ENCODE measurements around the gene ORM1.

The ORM1 gene

GRCh38 chr9:114367366-114367765 lies 44.5 kb downstream of the ORM1 start:
- DNase-seq (no peak), ATAC-seq (replicated peaks) (no peak)
- Mint-ChIP-seq H3K9me3 (no peaks in the 10 kb centered on the region), H3K27ac (peak overlapping the region; percentile 76 to 84), H3K36me3 (ENCODE audit: insufficient read depth) (peaks cover 95% of the 10 kb centered on the region), H3K27me3 (no peaks in the 10 kb centered on the region), H3K4me1 (ENCODE audit: low read depth in 2 of 2) (peaks cover 60 to 69% of the 10 kb centered on the region in 2 donors), H3K4me3 (peak overlapping the region; percentile 52 to 79)

- Mint-ChIP-seq H3K27me3 (no peaks in the 10 kb centered on the region), H3K4me1 (ENCODE audit: low read depth in 2 of 2) (peaks cover 64 to 72% of the 10 kb centered on the region in 2 donors), H3K9me3 (no peaks in the 10 kb centered on the region), H3K4me3 (peak overlapping the region; percentile 43 to 52), H3K27ac (peak overlapping the region; percentile 76 to 84), H3K36me3 (ENCODE audit: insufficient read depth) (peaks cover 95% of the 10 kb centered on the region)
- no peak for ATAC-seq (replicated peaks)
- DNase-seq = no peak
Observed at GRCh38 chr9:114367772-114368569, 45.1 kb downstream of the ORM1 start.

GRCh38 chr9:114369216-114370130 lies 46.6 kb downstream of the ORM1 start:
- peaks cover 63 to 70% of the 10 kb centered on the region in 2 donors for H3K4me1 Mint-ChIP-seq (ENCODE audit: low read depth in 2 of 2)
- H3K9me3 Mint-ChIP-seq = no peaks in the 10 kb centered on the region
- H3K36me3 Mint-ChIP-seq (ENCODE audit: insufficient read depth) = peaks cover 95% of the 10 kb centered on the region
- DNase-seq (peak; percentile 50 to 59 (median 52)), ATAC-seq (replicated peaks) (peak; percentile 32)
- peak overlapping the region; percentile 76 to 84 for H3K27ac Mint-ChIP-seq
- peak overlapping the region; percentile 3 to 7 for H3K4me3 Mint-ChIP-seq
- H3K27me3 Mint-ChIP-seq = no peaks in the 10 kb centered on the region

GRCh38 chr9:114370251-114370967 lies 47.5 kb downstream of the ORM1 start:
- no peak for ATAC-seq (replicated peaks)
- no peak for DNase-seq
- Mint-ChIP-seq H3K4me3 (peak overlapping the region; percentile 79 to 80), H3K27me3 (no peaks in the 10 kb centered on the region), H3K36me3 (ENCODE audit: insufficient read depth) (peaks cover 97% of the 10 kb centered on the region), H3K4me1 (ENCODE audit: low read depth in 2 of 2) (peaks cover 65 to 75% of the 10 kb centered on the region in 2 donors), H3K9me3 (no peaks in the 10 kb centered on the region), H3K27ac (peak overlapping the region; percentile 76 to 84)

- Mint-ChIP-seq H3K36me3 (ENCODE audit: insufficient read depth) (peaks cover 98% of the 10 kb centered on the region), H3K4me1 (ENCODE audit: low read depth in 2 of 2) (peaks cover 70 to 77% of the 10 kb centered on the region in 2 donors), H3K27ac (peak overlapping the region; percentile 76 to 84), H3K4me3 (peak overlapping the region; percentile 79 to 80), H3K9me3 (no peaks in the 10 kb centered on the region), H3K27me3 (no peaks in the 10 kb centered on the region)
- ATAC-seq (replicated peaks) (no peak), DNase-seq (no peak)
Observed at GRCh38 chr9:114370968-114371320, 48.0 kb downstream of the ORM1 start.

- H3K4me1 Mint-ChIP-seq (ENCODE audit: low read depth in 2 of 2) = peaks cover 68 to 74% of the 10 kb centered on the region in 2 donors
- ATAC-seq (replicated peaks) (no peak), DNase-seq (no peak)
- H3K27ac Mint-ChIP-seq = peak overlapping the region; percentile 76 to 84
- no peaks in the 10 kb centered on the region for H3K9me3 Mint-ChIP-seq
- peaks cover 97% of the 10 kb centered on the region for H3K36me3 Mint-ChIP-seq (ENCODE audit: insufficient read depth)
- peak overlapping the region; percentile 79 to 80 for H3K4me3 Mint-ChIP-seq
- no peaks in the 10 kb centered on the region for H3K27me3 Mint-ChIP-seq
Observed at GRCh38 chr9:114371343-114371944, 48.5 kb downstream of the ORM1 start.

GRCh38 chr9:114371973-114372917 lies 49.3 kb downstream of the ORM1 start:
- ATAC-seq (replicated peaks) (peak; percentile 30), DNase-seq (peak; percentile 46 to 58 (median 46))
- no peaks in the 10 kb centered on the region for H3K27me3 Mint-ChIP-seq
- peaks cover 68 to 74% of the 10 kb centered on the region in 2 donors for H3K4me1 Mint-ChIP-seq (ENCODE audit: low read depth in 2 of 2)
- peak overlapping the region; percentile 76 to 84 for H3K27ac Mint-ChIP-seq
- H3K4me3 Mint-ChIP-seq = peak overlapping the region; percentile 79 to 80
- peaks cover 97% of the 10 kb centered on the region for H3K36me3 Mint-ChIP-seq (ENCODE audit: insufficient read depth)
- H3K9me3 Mint-ChIP-seq = no peaks in the 10 kb centered on the region

- H3K36me3 Mint-ChIP-seq (ENCODE audit: insufficient read depth) = peaks cover 97% of the 10 kb centered on the region
- DNase-seq = peak; percentile 81 to 87 (median 84)
- H3K4me1 Mint-ChIP-seq (ENCODE audit: low read depth in 2 of 2) = peaks cover 69 to 74% of the 10 kb centered on the region in 2 donors
- H3K4me3 Mint-ChIP-seq = peak overlapping the region; percentile 79 to 80
- H3K27me3 Mint-ChIP-seq = no peaks in the 10 kb centered on the region
- peak; percentile 75 for ATAC-seq (replicated peaks)
- H3K27ac Mint-ChIP-seq = peak overlapping the region; percentile 76 to 84
- H3K9me3 Mint-ChIP-seq = no peaks in the 10 kb centered on the region
Observed at GRCh38 chr9:114372921-114373448, 50.1 kb downstream of the ORM1 start.

- H3K4me3 Mint-ChIP-seq = peak overlapping the region; percentile 67 to 79
- H3K27ac Mint-ChIP-seq = peak overlapping the region; percentile 76 to 84
- peaks cover 78 to 79% of the 10 kb centered on the region in 2 donors for H3K4me1 Mint-ChIP-seq (ENCODE audit: low read depth in 2 of 2)
- H3K9me3 Mint-ChIP-seq = no peaks in the 10 kb centered on the region
- H3K27me3 Mint-ChIP-seq = no peaks in the 10 kb centered on the region
- no peak for DNase-seq
- peaks cover 98% of the 10 kb centered on the region for H3K36me3 Mint-ChIP-seq (ENCODE audit: insufficient read depth)
- no peak for ATAC-seq (replicated peaks)
Observed at GRCh38 chr9:114373960-114374730, 51.2 kb downstream of the ORM1 start.

GRCh38 chr9:114374936-114375335 lies 52.0 kb downstream of the ORM1 start:
- peaks cover 98% of the 10 kb centered on the region for H3K36me3 Mint-ChIP-seq (ENCODE audit: insufficient read depth)
- peak overlapping the region; percentile 76 to 84 for H3K27ac Mint-ChIP-seq
- peak overlapping the region; percentile 67 to 79 for H3K4me3 Mint-ChIP-seq
- DNase-seq (no peak), ATAC-seq (replicated peaks) (no peak)
- H3K4me1 Mint-ChIP-seq (ENCODE audit: low read depth in 2 of 2) = peaks cover 80 to 81% of the 10 kb centered on the region in 2 donors
- H3K9me3 Mint-ChIP-seq = no peaks in the 10 kb centered on the region
- H3K27me3 Mint-ChIP-seq = no peaks in the 10 kb centered on the region

All from effector memory CD8-positive, alpha-beta T cell (primary cell).